GM19468 (cell line): Measurements from ENCODE around the gene ADAM33.

ENCODE experiments used
- ATAC-seq: cut with Tn5 transposase; IDR thresholded peaks from one replicate; pipeline ENCODE4 v1.9.1; 2021; ENCODE audit warnings: mild to moderate bottlenecking, moderate library complexity, moderate number of reproducible peaks; ENCODE audit not compliant: unreplicated experiment; ENCODE audit errors: extremely low read depth

ADAM33 gene

DNA sequence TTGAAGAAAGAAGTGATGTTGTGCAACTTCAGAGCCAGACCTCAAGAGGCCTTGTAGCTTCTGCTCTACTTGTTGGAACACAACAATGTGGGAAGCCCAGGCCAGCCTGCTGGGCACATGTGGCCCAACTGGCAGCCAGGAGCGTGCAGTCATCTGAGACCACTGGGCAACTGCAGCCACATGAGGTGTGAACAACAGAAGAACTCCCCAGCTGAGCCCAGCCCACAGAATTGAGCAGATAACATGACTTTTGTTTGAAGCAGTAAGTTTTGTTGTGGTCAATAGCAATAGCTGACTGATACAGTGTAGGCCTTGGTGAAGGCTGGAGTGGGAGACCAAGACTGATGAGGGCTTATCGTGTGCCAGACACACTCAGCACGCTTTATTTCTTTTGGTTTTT is 8.6 kb upstream of the ADAM33 start:
- no peak for ATAC-seq

GRCh38 chr20:3689978-3690377 is 8.2 kb upstream of the ADAM33 start:
- no peak for ATAC-seq

- no peak for ATAC-seq
Observed at GRCh38 chr20:3687655-3688054, 5.8 kb upstream of the ADAM33 start.

DNA sequence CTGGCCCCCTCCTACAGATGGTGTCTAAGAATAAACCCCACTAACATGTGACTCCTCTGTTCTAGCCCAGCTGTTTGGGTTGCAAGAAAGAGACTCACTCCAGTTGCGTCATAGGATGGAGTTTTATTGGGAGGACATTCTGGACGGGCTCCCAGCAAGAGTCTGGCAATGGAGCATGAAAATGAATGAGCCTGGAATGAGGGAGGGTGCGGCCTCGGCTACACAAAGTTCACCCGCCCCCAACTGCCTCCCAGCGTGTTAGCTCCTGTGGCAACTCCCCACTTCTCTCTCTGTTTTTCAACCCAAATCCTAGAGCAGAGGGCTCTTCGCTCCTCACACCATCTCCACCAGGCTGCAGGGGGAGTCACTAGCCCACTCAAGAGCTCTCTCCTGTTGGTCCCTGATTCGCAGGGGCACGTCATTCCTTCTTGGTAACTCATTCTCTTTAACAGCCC is 5.1 kb upstream of the ADAM33 start:
- ATAC-seq, result no peak

DNA sequence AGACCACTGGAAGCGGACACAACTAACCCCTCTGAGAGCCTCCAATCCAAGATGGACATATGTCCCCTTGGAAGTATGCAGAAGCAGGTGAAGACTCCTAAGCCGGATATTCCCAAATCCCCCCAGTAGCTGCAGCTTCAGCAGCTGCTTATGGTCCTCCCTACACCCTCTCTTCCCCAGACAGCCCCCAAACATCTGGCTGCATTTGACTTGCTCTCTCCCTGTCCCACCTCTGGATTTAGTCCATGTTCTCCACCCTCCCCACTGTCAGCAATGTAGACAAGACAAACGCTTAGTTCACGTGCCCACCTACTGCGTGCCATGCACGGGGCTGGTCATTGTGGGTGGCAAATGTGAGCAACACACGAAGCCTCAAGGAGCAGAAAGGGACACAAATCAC is 4.6 kb upstream of the ADAM33 start:
- no peak for ATAC-seq

- ATAC-seq, result no peak
Observed at GRCh38 chr20:3685341-3685740, 3.5 kb upstream of the ADAM33 start.

DNA sequence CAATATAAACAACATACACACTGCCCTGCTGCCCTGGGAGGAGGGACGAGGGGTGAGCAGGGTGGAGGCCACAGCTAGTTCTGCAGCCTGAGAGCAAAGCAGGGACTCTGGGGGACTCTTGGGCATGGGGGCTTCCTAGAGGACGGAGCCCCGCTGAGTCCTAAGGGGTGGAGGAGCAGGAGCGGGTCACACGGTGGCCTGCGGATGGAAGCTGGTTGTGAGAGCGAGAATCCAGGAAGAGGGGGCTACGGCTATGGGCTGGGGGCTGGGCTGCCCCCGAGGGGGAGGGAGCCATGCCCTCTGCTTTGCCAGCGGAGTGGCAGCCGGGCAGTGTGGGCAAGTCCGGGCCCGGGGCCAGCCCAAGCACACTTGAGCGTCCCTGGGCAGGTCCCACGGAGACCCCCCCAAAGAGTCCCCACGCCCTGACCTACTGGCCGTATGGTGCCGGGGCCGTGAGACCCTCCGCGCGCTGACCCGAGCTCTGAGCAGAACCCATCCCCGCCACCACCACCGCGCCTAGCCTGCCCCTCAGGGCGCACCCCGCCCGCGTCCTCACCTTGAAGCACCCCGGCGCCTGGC is 369 bp downstream of the ADAM33 start:
- ATAC-seq, result no peak

GRCh38 chr20:3680701-3681351 is 984 bp downstream of the ADAM33 start:
- ATAC-seq, result no peak

DNA sequence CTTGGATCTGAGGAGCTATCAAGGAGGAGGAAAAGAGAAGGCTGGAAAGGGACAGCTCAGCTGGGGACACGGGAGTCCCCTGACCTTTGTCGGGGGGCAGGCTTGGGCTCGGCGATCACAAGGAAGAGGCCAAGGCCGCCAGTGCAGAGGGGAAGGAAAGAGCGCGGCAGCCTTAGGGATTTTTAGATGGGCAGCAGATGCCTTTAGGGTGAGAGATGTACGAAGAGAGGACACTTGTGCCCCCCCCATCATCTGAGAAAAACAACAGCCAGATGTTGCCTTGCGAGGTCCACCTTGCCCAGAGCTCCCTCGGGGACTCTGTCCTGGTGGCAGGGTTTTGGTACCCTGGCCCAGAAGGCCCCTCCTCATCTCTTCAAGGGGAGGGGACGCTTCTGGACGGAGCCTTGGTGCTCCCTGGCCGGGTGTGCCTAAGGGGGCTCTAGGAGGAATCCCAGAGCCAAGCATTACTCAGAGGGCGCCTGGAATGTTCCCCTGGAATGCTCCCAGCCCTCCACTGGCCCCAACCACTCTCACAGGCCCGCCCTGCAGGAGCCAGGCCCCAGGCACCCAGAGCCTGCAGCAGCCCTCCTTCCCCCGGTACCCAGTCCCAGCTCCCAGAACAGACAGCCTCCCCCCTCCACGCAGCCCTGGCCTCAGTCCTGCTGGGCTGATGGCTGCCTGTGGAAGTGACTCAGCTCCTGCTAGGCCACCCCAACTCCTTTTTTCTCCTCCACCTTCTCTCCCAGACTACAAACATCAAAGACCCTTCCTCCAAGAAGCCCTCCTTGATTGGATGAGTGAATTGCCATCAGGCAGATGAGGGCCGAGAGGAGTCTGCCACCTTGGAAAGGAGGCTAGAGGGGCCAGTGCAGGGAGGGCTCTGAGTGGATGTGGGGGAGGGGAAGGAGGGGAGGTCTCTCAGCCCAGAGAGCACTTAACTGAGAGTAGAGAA is 1.8 kb downstream of the ADAM33 start:
- ATAC-seq, result no peak

GRCh38 chr20:3678856-3679720 is 2.7 kb downstream of the ADAM33 start:
- no peak for ATAC-seq

DNA sequence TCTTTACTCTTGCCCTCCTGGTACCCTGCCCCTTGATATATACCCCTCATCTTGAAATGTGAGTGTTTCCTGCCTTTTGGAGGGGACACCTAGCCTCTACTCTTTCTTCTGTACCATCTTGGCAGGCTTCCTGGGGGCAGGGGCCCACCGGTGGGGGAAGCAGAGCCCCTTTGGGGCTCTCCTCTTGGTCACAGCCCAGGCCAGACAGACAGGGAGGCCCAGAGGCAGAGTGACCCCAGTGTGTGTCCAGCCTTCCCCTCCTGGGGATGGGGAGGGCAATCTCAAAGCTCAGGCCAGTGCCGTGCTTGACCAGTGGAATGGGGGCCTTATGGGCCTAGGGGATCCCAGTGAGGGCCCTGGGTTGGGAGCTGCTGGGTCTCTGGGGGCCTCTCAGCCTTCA is 3.6 kb downstream of the ADAM33 start:
- ATAC-seq, result no peak

- ATAC-seq, result no peak
Observed at GRCh38 chr20:3677733-3678132, 4.1 kb downstream of the ADAM33 start.

- no peak for ATAC-seq
Observed at GRCh38 chr20:3674995-3675900, 6.6 kb downstream of the ADAM33 start.

GRCh38 chr20:3674447-3674846 is 7.4 kb downstream of the ADAM33 start:
- ATAC-seq, result no peak

DNA sequence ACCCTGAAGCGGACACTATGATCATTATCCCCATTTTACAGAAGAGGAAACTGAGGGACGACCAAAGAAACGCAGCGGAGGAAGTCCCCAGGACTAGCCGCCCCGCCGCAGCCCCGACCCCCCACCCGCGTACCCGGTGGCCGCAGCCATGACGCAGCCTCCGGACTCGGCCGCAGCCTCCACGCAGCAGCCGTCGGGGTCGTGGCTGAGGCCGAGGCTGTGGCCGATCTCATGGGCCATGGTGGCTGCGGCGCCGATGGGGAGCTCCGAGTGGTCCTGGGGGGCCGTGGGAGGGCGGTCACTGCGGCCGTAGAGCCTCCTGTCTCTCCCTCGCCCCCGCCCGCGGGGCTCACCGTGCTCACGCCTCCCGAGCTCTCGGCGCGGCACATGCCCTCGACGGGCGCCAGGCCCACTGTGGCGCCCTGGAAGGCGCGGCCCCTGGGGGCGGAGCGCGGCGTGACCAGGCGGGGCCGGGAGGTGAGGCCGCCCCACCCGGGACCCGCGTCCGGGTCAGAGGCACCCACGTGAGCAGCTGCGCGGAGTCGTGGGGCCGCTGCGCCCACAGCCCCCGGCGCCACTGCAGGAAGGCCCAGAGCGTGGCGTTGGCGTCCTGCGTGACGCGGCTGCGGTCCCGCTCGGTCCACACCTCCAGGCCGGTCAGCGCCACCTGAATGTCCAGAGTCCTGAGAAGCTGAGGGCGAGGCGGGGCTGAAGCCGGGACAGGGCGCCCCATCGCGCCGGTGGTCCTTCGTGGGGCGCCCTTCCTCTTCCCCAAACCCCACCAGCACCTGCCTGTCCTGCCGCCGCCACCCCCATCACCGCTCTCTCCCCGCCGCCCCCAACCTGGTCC is 8.4 kb downstream of the ADAM33 start:
- no peak for ATAC-seq

- no peak for ATAC-seq
Observed at GRCh38 chr20:3672547-3673171, 9.2 kb downstream of the ADAM33 start.

DNA sequence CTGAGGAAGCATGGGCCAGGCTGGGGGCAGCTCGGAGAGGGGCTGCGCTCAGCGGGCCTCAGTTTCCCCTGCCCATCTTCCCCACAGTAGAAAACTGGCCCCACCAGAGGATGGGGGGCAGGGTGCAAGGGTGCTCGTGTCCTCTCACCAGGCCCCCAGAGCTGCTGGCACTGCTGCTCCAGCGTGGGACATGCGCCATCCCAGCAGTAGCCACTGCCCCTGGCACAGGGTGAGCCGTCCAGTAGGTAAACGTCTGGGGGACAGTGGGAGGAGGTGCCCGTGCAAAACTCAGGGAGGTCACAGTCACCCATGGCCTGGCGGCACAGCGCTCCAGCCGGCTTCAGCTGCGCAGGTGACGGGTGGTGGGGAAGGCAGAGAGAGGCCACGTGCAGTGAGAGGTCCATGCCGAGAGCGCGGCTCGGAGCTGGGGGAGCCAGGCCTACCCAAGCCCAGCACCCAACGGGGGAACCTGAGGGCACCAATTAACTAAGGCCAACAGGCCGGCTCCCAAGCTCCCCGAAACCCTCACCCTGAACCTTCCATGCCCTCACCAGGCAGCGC is 9.7 kb downstream of the ADAM33 start:
- ATAC-seq, result no peak

GRCh38 chr20:3670945-3671344 is 10.9 kb downstream of the ADAM33 start:
- ATAC-seq, result no peak
